GM21367 (cell line): ENCODE measurements around the gene HSF2.

ENCODE experiments used
- ATAC-seq: cut with Tn5 transposase; IDR thresholded peaks from one replicate; pipeline ENCODE4 v1.9.1; 2021; ENCODE audit not compliant: unreplicated experiment

The HSF2 gene

GRCh38 chr6:122399348-122400120 is at the start of gene HSF2:
Gene HSF2, plus strand, starts transcription at chr6:122399652. Its CDS starts 86 bp downstream, at chr6:122399738.
- peak; percentile 99 for ATAC-seq

- ATAC-seq, result no peak
Measured at GRCh38 chr6:122352981-122353664, 46.3 kb upstream of the HSF2 start.

- ATAC-seq, result no peak
Measured at GRCh38 chr6:122360809-122361208, 38.6 kb upstream of the HSF2 start.

- no peak for ATAC-seq
Measured at GRCh38 chr6:122361314-122361979, 38.0 kb upstream of the HSF2 start.

GRCh38 chr6:122363769-122364483 is 35.5 kb upstream of the HSF2 start:
- no peak for ATAC-seq

- ATAC-seq, result no peak
Measured at GRCh38 chr6:122365775-122366403, 33.6 kb upstream of the HSF2 start.

GRCh38 chr6:122367171-122367570 is 32.3 kb upstream of the HSF2 start:
- no peak for ATAC-seq

GRCh38 chr6:122369536-122369935 is 29.9 kb upstream of the HSF2 start:
- no peak for ATAC-seq

- ATAC-seq, result no peak
Measured at GRCh38 chr6:122372647-122373046, 26.8 kb upstream of the HSF2 start.

- no peak for ATAC-seq
Measured at GRCh38 chr6:122374307-122374706, 25.1 kb upstream of the HSF2 start.

- no peak for ATAC-seq
Measured at GRCh38 chr6:122376246-122376645, 23.2 kb upstream of the HSF2 start.

- peak; percentile 100 for ATAC-seq
Measured at GRCh38 chr6:122381494-122382265, 17.8 kb upstream of the HSF2 start.

GRCh38 chr6:122385857-122386612 is 13.4 kb upstream of the HSF2 start:
- ATAC-seq, result no peak

- ATAC-seq, result no peak
Measured at GRCh38 chr6:122388945-122389344, 10.5 kb upstream of the HSF2 start.

GRCh38 chr6:122389704-122390372 is 9.6 kb upstream of the HSF2 start:
- ATAC-seq, result no peak

- no peak for ATAC-seq
Measured at GRCh38 chr6:122392564-122393350, 6.7 kb upstream of the HSF2 start.

GRCh38 chr6:122393351-122393896 is 6.0 kb upstream of the HSF2 start:
- no peak for ATAC-seq

GRCh38 chr6:122394016-122394415 is 5.4 kb upstream of the HSF2 start:
- ATAC-seq, result no peak
